GM19452 (cell line): ENCODE data around the gene CAPN8.

Experiments used
- ATAC-seq: cut with Tn5 transposase; IDR thresholded peaks from one replicate; pipeline ENCODE4 v1.9.1; 2021; ENCODE audit not compliant: unreplicated experiment

CAPN8 gene

DNA sequence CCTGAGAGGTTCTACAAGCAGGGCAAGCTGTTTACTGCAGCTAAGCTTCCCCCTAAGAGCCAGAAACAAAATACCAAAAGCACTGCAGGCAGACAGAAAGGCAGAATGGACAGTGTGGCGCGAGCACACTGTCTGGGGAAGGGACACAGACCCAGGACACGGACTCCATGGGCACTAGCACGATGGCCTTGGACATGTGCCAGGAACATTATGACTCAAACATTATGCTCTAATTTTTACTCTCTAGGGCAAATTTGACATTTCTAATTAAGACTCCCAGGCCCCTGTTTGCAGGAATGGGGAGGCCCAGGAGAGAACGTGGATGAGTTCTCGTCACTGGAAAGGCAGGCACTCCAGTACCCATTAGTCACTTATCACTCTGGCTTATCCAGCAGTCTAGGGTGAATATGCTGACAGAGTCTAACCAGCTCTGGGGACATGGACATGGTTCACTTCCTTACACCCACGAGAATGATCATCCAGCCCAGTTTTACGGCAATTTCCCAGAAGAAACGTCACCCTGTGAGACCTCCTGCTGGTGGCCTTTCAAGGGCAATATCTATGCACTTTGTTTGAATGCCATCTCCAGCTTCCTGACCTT is 45.1 kb downstream of the CAPN8 start:
- no peak for ATAC-seq

DNA sequence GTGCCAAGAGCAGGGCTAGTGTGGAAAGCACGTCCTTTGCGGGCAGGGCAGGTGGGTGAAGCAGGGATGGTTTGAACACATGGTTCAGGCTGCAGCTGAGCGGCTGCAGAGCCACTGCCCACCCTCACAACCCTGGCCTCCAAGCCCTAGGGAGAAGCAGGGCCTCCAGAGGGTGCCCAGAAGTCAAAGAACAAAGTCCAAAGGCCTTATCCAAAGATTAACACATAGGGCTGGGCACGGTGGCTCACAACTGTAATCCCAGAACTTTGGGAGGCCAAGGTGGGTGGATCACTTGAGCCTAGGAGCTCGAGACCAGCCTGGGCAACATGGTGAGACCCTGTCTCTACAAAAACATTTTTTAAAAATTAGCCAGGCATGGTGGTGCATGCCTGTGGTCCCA is 46.8 kb downstream of the CAPN8 start:
- no peak for ATAC-seq

DNA sequence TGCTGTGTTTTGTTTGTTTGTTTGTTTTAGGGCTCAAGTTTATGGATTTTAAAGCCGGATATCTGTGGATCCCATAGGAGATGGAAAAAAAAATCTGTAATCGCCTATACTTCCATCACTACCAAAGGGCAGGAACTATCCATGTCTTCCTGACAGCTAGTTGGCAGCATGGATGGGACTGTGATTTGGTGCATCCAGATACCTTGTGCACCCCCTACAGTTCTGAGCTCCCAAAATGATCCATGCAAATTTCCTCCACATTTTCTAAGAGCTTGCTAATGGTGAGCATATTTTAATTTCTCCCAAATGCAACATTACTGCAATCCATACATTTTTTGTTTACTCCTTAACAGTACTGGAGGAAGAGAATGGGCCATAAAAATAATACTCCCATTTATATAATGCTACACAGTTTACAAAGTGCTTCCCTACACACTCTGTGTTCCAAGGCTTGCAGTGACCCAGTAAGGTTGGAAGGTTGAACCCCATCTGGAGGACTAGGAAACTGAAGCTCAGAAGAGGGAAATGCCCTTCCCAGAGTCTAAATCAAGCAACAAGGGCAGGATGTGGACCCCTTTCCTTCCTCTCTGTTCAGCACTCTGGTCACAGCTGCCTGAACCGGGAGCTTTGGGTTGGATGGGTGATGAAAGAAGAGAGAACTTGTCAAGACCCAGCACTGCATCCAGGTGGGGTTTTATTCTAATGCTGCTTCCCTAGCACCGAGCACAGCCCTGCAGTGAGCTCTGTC is 48.0 kb downstream of the CAPN8 start:
- no peak for ATAC-seq

DNA sequence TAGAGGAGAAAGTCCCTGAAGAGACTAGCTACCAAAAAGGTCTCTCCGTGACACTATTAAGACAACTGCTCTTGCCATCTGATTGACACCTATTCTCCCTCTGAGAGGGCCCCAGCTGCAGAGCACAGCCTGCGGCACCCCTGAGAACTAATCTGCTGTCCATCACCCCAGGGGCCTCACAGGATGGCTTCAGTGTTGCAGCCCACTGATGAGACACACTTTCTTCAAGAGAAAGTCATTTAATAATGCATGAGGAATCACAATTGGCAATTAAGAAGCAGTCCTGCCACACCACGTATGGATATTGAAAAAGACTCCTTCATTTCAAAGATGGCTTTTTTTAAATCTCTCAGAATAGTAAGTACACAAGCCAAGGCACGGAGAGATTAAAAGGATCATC is 48.9 kb downstream of the CAPN8 start:
- ATAC-seq = no peak

DNA sequence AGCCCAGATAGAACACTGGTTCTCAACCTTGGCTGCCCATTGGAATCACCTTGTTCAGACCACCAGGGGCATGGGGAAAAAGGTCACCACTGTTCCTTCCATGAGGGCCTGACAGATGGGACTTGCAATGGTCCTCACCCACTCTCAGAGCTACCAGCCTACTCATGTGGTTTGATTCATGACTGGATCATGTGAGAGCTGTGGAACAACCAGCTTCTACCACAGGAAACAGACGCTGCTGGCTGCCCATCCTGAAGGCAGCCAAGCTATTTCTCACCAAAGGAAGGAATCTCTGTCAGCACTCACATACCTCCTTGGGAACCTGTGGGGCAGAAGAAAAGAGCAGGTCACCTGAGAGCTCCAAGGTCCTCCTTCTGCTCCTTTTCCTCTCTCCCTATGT is 53.6 kb downstream of the CAPN8 start:
- ATAC-seq = no peak

DNA sequence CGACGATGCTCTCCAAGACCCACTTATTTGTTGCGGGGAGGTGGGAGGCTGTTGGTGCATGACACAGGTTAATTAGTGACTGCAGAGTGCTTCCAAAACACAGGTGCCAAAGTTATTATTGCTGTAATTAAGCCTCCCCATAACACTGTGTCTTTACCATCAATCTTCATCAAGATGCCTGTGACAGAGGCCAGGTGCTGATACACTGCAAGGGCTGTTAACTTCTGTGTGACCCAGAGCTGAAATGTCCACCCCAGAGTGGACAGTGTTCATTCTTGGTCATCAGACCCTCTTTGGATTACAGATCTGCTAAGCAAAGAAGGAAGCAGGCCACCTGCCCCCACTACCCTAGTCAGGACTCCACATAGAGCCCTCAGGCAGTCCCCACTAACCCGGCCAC is 55.5 kb downstream of the CAPN8 start:
- no peak for ATAC-seq

DNA sequence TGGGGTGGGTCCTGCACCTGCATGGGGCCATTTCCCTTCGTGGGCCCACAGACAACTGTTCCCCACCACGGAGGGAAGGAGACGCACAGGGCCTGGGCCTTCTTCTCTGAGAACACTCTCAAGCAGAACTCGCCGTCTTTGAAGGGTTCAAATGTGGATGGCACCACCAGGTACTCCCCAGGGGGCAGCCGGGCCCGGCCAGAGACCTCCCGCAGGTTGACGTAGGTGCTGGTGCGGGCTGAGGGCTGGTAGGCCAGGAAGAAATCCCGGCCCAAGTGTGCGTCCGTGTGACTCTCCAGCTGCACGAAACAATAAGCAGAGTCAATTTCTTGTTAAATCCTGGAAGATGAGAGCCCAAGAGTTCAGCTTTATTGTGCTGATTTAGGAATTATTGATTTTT is 56.4 kb downstream of the CAPN8 start:
- no peak for ATAC-seq

DNA sequence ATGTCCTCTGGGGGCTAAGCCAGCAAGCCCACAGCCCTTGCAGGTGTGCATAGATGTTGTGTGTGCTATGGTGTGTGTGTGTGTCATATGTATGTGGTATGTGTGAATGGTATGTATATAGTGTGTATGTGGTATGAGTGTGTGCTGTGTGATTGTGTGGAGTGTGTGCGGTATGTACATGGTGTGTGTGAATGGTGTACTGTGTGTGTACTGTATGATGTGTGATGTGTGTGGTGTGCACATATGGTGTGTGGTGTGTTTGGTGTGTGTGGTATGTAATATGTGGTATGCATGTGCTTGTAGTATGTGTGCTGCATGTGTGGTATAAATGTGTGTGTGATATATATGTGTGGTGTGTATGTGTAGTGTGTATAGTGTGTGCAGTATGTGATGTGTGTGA is 107.0 kb downstream of the CAPN8 start:
- ATAC-seq = no peak

DNA sequence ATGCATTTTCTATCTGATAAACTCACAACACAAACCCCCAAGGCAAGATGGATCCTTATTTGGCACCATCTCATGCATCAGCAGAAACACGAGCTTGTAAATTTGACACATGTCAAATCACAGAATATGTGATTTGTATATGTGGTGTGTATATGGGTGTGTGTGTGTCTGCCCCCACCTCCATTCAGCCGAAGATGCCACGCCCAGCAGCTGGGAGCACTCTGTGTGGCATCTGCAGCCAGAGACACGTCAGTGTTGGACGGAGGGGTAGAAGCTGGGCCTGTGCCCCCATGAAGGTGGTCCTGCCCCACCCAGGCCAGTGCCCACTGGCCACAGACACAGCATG is 108.4 kb downstream of the CAPN8 start:
- ATAC-seq = no peak

DNA sequence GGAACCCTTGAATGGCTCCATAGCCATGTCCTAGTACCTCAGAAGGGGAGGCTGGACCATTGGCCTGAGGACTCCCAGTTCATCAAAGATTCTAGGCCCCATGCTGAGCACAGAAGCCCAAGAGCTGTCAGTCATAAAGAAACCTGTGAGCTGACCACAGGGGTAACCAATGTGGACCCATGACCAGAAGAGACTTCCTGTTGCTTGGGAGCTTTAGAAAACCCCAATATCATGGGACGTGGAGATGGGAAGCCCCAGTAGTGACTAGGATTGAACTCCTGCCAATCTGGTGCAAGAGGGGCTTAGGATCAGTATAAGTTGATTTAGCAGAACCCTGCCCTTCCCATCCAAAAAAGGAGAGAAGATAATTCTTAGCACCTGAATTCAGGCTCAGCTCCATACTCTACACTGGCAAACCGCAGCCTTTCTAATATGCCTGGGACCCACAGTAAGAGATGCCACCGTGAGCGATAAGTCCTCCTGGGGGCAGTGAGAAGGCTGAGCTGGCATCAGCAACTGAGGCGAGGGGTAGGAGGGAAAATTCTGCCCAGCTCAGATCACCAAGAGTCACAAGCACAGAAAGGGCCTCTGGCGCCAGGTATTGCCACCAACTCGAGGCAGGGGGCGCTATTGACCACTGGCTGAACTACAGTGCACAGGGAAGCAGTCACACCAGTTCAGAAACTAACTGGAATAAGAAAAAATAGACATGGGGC is 108.9 kb downstream of the CAPN8 start:
- peak; percentile 94 for ATAC-seq

DNA sequence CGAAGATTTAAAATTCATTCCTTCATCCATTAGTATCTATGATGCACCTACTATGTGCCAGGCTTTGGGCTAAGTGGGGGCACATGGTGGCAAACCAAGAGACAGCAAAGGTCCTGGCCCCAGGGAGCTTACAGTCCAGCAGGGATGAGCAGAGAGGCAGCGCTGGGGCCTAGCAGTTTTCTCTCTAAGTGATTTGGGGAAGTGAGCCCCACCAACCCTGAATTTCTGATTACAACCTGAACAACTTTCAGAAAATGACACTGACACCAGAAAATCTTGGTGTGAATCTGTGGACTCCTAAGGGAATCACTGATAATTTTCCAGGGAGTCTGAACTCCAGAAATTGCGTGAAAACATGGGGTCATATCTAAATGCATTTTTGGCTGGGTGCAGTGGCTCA is 111.5 kb downstream of the CAPN8 start:
- ATAC-seq = no peak

DNA sequence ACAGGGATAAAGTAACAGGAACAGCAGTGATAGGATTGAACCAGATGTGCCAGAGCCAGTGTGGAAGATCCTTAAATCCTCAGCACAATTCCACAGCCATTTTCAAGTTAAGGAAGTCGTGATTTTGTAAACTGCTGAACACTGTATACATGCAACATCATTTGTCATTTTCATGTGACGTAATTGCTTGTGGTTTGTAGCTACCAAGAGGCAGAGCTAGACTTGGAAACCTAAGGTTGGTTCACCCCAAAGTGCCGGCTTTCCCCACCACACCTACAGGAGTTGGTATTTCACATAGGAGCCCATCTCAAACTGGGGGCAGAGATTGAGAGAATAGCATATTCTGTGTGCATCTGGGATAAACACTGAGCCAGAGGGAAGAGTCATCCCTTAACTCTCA is 113.9 kb downstream of the CAPN8 start:
- ATAC-seq = no peak

DNA sequence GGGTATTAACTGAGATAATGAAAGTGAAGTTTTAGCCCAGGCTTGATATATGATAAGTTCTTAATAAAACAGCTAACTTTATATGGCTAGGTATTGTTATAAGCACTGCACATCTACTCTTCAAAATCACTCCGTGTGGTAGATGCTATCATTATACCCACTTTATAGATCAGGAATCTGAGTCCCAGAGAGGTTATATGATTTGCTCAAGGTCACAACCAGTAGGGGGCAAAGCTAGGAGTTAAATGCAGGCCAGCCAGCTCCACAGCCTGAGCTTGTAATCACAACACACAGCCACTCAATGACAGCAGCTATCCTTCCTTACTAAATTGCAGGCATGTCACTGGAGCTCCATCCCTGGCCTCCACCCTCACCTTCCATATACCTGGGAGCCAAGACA is 115.8 kb downstream of the CAPN8 start:
- ATAC-seq = no peak

DNA sequence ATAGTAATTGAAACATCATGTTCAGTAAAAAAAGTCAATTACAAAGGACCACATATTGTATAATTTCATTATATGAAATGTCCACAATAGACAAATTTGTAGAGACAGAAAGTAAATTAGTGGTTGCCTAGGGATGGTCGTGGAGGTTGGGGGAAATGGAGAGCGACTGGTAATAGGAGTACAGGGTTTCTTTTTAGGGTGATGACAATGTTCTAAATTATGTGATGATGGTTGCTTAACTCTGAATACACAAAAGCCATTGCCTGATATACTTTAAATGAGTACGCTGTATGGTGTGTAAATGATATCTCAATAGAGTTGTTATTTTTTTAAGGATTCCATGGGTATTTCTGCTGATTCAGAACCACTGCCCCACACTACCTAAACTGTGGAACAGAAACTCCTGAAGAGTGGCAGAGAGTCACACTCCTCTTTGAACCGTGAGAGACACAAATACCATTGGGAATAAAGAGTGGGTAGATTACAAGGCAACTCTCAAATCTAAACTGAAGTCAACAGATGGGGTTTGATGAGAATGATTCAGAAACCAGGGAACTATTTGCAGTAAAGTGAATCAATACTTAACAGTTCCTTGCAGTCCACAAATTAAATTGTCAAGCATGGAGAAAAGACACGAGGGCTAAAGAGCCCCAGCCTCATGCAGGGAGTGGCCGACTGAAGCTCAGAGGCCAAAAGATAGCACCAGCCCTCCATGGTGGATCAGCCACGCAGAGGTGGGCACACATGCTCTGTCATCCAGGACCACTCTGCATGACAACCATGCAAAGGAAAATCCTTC is 118.0 kb downstream of the CAPN8 start:
- no peak for ATAC-seq

DNA sequence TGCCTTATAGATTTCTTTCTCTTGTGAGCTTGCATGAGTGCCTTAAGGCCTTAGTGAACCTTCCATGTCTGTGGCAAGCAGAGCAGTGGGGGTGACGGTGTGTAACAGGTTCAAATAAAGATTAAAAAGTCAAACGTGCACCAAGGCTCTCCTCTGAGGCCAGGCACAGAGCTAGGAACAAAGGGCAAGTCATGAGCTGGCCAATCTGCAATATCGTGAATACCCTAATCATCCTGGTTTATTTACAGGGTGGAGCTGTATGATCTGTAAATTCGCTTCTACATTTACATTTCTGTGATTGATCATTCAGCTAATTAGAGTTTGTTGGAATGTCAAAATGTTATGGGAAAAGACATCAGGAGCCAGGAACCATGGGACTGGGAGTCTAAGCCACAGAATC is 120.2 kb downstream of the CAPN8 start:
- no peak for ATAC-seq

DNA sequence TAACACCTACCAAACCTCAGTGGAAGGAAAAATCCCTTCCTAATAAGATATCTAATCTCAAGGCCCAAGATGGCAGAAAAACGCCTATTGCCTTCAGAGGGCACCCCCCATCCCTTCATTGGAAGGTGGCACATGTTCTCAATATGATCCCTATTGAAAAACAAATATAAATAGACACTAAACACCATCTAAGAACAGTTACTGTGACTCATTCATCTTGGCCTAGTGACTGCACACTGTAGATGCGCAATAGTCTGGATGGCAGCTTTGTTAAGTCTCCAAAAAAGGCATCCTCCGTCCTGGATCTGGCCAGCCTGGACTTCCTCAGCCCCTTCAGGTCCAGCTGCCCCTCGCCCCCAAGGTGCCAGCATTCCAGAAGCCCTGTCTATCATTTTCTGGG is 121.9 kb downstream of the CAPN8 start:
- ATAC-seq = no peak

DNA sequence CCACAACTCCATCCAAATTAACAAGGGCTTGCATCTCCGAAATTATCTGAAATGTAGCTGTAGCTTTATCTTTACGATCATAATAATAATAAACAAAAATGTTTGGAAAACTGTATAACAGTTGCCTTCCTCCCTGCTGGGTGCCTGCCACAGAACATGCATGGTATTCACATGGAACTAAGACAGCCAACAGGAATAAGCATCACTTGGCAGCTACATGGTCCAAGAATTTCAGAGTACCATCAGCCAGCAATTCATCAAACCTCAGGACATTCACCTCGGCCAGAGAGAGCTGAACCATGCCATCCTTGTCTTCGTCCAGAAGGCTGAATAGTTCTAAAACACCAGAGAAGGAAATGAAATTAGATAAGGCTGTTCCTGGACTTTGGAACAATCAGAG is 122.7 kb downstream of the CAPN8 start:
- no peak for ATAC-seq

DNA sequence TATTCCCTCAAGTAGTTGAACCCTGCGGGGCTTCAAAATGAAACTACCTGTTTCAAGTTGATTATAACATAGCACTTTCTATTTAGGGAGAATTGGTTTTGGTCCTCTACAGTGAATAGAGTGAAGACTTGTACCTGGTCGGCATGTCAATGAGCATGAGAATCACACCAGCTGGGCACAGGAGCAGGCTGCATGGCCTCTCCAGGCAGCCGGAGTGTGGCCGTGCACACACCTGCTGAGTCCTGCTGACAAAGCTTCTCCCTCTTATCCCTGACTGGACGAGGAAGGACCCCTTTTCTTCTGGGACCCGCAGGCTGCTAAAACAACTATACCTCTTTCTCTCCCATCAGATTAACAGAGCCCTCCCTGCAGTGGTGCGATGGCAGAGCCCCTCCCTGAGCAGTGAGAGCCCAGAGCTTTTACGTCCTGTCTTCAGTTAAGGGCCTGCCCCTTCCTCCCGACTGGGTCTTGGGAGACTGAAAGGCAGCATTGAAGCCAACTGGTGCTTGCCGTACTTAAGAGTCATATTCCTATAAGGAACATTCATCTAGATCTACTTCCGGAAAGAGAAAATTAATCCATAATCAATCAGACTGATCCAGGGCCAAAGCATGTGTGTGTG is 124.9 kb downstream of the CAPN8 start:
- no peak for ATAC-seq

DNA sequence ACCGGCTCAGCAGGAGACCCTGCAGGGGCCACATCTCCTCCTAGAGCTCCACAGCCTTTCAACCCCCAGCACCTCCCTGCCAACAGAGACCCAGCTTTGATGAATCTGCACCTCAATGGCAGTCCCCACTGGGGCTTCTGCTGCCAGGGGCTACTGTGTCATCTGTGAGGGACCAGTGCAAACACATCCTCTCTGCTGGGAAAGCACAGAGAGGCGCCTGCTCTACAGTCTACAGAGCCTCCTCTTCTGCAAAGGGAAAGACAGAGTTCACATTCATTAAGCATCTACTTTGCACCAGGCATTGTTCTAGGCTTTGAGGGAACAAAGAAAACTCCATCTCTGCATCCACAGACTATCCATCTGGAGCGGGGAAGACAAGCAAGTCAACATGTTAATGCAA is 125.8 kb downstream of the CAPN8 start:
- ATAC-seq = no peak

DNA sequence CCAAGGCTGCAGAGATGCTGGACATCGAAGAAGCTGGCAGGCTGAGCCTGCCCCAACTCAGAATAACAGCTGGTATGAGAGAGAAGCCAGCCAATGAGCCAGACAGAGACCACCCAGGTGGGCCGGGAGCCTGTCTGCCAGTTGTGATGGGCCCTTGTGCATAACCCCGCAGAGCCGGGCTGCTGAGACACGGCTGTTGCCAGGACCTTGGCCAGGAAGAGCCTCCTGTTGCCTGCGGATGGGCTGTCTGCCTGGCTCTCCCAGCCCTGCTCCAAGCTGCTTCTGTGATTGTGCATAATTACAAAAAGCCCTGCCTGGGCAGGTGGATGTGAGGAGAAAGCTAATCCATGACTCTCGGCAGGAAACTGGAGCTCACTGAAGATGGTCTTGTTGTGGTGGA is 126.5 kb downstream of the CAPN8 start:
- no peak for ATAC-seq

DNA sequence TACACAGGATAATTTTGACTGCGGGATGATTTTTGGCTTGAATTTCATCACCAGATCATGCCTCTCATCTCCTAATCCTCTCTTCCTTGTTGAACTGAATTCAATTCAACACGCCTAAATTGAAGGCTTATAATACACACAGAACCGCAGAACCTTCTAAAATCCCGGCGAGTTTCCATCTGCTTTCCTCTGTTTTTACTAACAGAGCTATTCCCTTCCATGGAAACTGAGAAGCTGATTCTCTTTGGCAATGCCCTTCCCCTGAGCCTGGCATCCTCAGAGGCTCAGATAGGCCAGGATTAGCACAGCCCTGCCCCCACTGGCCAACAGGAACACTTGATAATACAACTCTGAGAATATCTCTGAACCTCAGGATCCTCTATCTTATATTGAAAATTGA is 130.2 kb downstream of the CAPN8 start:
- no peak for ATAC-seq
